ENCODE measurements around the gene C11orf87.

Gene C11orf87

GRCh38 chr11:109421981-109422869 is at the start of gene C11orf87:
C11orf87 (plus strand) TSS chr11:109422190; CDS start chr11:109423634, 1,444 bp downstream.
- Histone ChIP-seq H3K27ac (ENCODE audit: low read depth, low read length) (no peak within 1 kb of the TSS), H3K36me3 (ENCODE audit: control insufficient read depth, insufficient read depth, low read length) (no peaks in the 10 kb centered on the region), H3K9ac (ENCODE audit: low read length) (no peak within 1 kb of the TSS), H3K4me1 (ENCODE audit: control insufficient read depth, insufficient read depth, low read length) (no peaks in the 10 kb centered on the region), H3K27me3 (ENCODE audit: control insufficient read depth, insufficient read depth, low read length) (peaks cover 8% of the 10 kb centered on the region), H3K4me3 (ENCODE audit: low read length) (peak within 1 kb of the TSS; percentile 15)

- Histone ChIP-seq H3K4me3 (ENCODE audit: low read length) (no peak overlapping the region), H3K27ac (ENCODE audit: low read depth, low read length) (no peak overlapping the region), H3K9ac (ENCODE audit: low read length) (no peak overlapping the region), H3K4me1 (ENCODE audit: control insufficient read depth, insufficient read depth, low read length) (no peaks in the 10 kb centered on the region), H3K27me3 (ENCODE audit: control insufficient read depth, insufficient read depth, low read length) (no peaks in the 10 kb centered on the region), H3K36me3 (ENCODE audit: control insufficient read depth, insufficient read depth, low read length) (no peaks in the 10 kb centered on the region)
Measured at GRCh38 chr11:109374032-109374431, 48.0 kb upstream of the C11orf87 start.

DNA sequence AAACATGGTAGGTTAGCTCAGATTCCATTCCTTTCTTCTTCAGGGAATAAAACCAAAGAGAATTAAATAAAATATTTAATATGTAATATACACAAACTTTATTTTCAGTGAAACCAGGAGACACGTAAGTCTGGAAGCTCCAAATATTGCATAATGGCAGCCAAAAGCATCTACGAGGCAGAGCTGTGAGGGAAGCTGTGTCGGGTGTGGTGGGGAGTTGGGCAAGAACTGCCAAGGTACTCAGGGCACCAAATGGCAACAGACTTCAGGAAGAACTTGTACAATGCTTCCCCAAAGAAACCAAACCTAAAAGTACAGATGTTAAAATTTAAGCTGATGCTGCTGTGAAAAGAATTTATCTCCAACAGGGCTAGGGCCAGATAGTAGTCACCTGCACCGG is 47.5 kb upstream of the C11orf87 start:
- Histone ChIP-seq H3K9ac (ENCODE audit: low read length) (no peak overlapping the region), H3K4me3 (ENCODE audit: low read length) (no peak overlapping the region), H3K36me3 (ENCODE audit: control insufficient read depth, insufficient read depth, low read length) (no peaks in the 10 kb centered on the region), H3K27me3 (ENCODE audit: control insufficient read depth, insufficient read depth, low read length) (no peaks in the 10 kb centered on the region), H3K4me1 (ENCODE audit: control insufficient read depth, insufficient read depth, low read length) (no peaks in the 10 kb centered on the region), H3K27ac (ENCODE audit: low read depth, low read length) (no peak overlapping the region)

- no peaks in the 10 kb centered on the region for H3K4me1 ChIP-seq (ENCODE audit: control insufficient read depth, insufficient read depth, low read length)
- H3K27me3 ChIP-seq (ENCODE audit: control insufficient read depth, insufficient read depth, low read length), result no peaks in the 10 kb centered on the region
- H3K4me3 ChIP-seq (ENCODE audit: low read length), result no peak overlapping the region
- H3K27ac ChIP-seq (ENCODE audit: low read depth, low read length), result no peak overlapping the region
- H3K36me3 ChIP-seq (ENCODE audit: control insufficient read depth, insufficient read depth, low read length), result no peaks in the 10 kb centered on the region
- H3K9ac ChIP-seq (ENCODE audit: low read length), result no peak overlapping the region
Measured at GRCh38 chr11:109377039-109377742, 44.8 kb upstream of the C11orf87 start.

DNA sequence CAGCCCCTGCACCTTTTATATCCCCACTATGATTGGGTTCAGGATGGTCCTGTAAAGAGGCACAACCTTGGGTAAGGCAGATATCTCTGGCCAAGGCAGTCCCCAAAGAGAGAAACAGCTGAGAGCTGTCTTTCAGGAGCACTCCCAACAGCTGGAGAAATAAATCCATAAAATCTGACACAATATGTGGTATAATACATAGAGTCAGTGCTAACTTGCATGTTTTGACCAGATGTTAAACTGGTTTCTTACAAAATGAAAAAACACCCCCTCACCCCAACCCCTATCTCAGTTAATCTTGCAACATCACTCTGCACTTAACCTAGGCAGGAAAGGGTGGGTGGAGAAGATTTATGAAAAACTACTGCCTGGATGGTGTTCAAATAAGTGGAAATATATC is 44.0 kb upstream of the C11orf87 start:
- Histone ChIP-seq H3K36me3 (ENCODE audit: control insufficient read depth, insufficient read depth, low read length) (no peaks in the 10 kb centered on the region), H3K4me1 (ENCODE audit: control insufficient read depth, insufficient read depth, low read length) (no peaks in the 10 kb centered on the region), H3K27me3 (ENCODE audit: control insufficient read depth, insufficient read depth, low read length) (no peaks in the 10 kb centered on the region), H3K4me3 (ENCODE audit: low read length) (no peak overlapping the region), H3K27ac (ENCODE audit: low read depth, low read length) (no peak overlapping the region), H3K9ac (ENCODE audit: low read length) (no peak overlapping the region)

DNA sequence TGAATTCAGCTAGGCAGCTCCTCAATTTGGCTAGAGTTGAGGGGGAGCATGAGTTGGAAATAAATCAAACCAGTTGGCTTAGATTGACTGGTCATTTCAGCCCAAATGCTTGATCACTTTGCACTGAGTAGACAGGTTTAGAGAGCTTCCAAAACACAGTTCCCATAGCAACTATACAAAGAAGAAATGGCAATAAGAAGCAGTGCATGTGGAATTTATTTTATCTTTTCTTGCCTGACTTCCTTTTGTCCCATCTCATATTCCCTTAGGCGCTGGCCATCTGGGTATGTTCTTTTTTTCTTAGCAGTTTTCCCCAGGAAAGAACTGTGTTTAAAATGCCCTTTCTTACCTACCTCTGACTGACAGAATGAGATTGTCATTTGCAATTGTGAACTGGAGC is 38.7 kb upstream of the C11orf87 start:
- Histone ChIP-seq H3K4me1 (ENCODE audit: control insufficient read depth, insufficient read depth, low read length) (no peaks in the 10 kb centered on the region), H3K27me3 (ENCODE audit: control insufficient read depth, insufficient read depth, low read length) (no peaks in the 10 kb centered on the region), H3K9ac (ENCODE audit: low read length) (no peak overlapping the region), H3K4me3 (ENCODE audit: low read length) (no peak overlapping the region), H3K36me3 (ENCODE audit: control insufficient read depth, insufficient read depth, low read length) (no peaks in the 10 kb centered on the region), H3K27ac (ENCODE audit: low read depth, low read length) (no peak overlapping the region)

- no peaks in the 10 kb centered on the region for H3K4me1 ChIP-seq (ENCODE audit: control insufficient read depth, insufficient read depth, low read length)
- no peaks in the 10 kb centered on the region for H3K36me3 ChIP-seq (ENCODE audit: control insufficient read depth, insufficient read depth, low read length)
- H3K27me3 ChIP-seq (ENCODE audit: control insufficient read depth, insufficient read depth, low read length), result no peaks in the 10 kb centered on the region
- H3K4me3 ChIP-seq (ENCODE audit: low read length), result no peak overlapping the region
- no peak overlapping the region for H3K9ac ChIP-seq (ENCODE audit: low read length)
- no peak overlapping the region for H3K27ac ChIP-seq (ENCODE audit: low read depth, low read length)
Measured at GRCh38 chr11:109384873-109385272, 37.1 kb upstream of the C11orf87 start.

DNA sequence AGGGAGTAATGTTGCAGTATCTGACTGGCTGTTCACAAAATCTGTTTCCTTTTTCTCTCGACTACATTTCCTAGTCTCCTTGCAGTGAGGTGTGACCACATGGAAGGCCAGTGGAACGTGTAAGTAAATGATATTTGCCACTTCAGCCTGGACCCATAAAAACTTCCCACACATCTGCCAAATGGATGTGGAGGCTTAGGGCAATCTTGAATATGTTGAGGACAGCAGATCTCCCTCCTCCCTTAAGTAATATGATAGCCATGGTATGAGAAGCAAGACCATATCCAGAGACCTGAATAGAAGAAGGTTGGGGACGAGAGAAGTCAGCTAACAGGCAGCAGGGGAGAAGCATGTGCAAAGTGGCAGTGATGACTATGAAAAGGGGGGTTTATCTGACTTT is 33.0 kb upstream of the C11orf87 start:
- Histone ChIP-seq H3K27me3 (ENCODE audit: control insufficient read depth, insufficient read depth, low read length) (no peaks in the 10 kb centered on the region), H3K4me3 (ENCODE audit: low read length) (no peak overlapping the region), H3K27ac (ENCODE audit: low read depth, low read length) (no peak overlapping the region), H3K36me3 (ENCODE audit: control insufficient read depth, insufficient read depth, low read length) (no peaks in the 10 kb centered on the region), H3K9ac (ENCODE audit: low read length) (no peak overlapping the region), H3K4me1 (ENCODE audit: control insufficient read depth, insufficient read depth, low read length) (no peaks in the 10 kb centered on the region)

GRCh38 chr11:109390752-109391151 is 31.2 kb upstream of the C11orf87 start:
- Histone ChIP-seq H3K4me1 (ENCODE audit: control insufficient read depth, insufficient read depth, low read length) (no peaks in the 10 kb centered on the region), H3K27me3 (ENCODE audit: control insufficient read depth, insufficient read depth, low read length) (no peaks in the 10 kb centered on the region), H3K9ac (ENCODE audit: low read length) (no peak overlapping the region), H3K36me3 (ENCODE audit: control insufficient read depth, insufficient read depth, low read length) (no peaks in the 10 kb centered on the region), H3K27ac (ENCODE audit: low read depth, low read length) (no peak overlapping the region), H3K4me3 (ENCODE audit: low read length) (no peak overlapping the region)

GRCh38 chr11:109401545-109401944 is 20.4 kb upstream of the C11orf87 start:
- H3K4me1 ChIP-seq (ENCODE audit: control insufficient read depth, insufficient read depth, low read length), result no peaks in the 10 kb centered on the region
- H3K4me3 ChIP-seq (ENCODE audit: low read length), result no peak overlapping the region
- no peaks in the 10 kb centered on the region for H3K27me3 ChIP-seq (ENCODE audit: control insufficient read depth, insufficient read depth, low read length)
- no peaks in the 10 kb centered on the region for H3K36me3 ChIP-seq (ENCODE audit: control insufficient read depth, insufficient read depth, low read length)
- no peak overlapping the region for H3K27ac ChIP-seq (ENCODE audit: low read depth, low read length)
- H3K9ac ChIP-seq (ENCODE audit: low read length), result no peak overlapping the region

GRCh38 chr11:109405671-109406070 is 16.3 kb upstream of the C11orf87 start:
- H3K4me3 ChIP-seq (ENCODE audit: low read length), result no peak overlapping the region
- H3K36me3 ChIP-seq (ENCODE audit: control insufficient read depth, insufficient read depth, low read length), result no peaks in the 10 kb centered on the region
- no peak overlapping the region for H3K9ac ChIP-seq (ENCODE audit: low read length)
- no peak overlapping the region for H3K27ac ChIP-seq (ENCODE audit: low read depth, low read length)
- H3K27me3 ChIP-seq (ENCODE audit: control insufficient read depth, insufficient read depth, low read length), result no peaks in the 10 kb centered on the region
- H3K4me1 ChIP-seq (ENCODE audit: control insufficient read depth, insufficient read depth, low read length), result no peaks in the 10 kb centered on the region

DNA sequence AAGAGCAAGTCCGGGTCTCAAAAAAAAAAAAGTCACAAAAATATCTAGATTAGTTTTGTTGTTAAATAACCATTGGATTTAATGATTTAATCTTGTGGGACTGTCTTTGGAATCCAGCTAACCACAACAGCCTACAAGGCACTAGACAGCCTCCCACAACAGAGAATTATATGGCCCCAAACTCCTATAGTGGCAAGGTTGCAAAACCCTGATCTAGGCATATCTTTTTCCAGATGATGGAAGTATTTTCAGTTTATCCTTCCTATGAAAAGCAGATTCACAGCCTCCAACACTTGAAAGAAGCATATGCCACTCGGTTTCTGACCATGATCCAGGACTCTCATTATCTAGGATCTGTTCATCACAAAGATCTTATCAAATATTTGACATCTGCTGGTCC is 5.4 kb upstream of the C11orf87 start:
- no peaks in the 10 kb centered on the region for H3K4me1 ChIP-seq (ENCODE audit: control insufficient read depth, insufficient read depth, low read length)
- no peak overlapping the region for H3K9ac ChIP-seq (ENCODE audit: low read length)
- no peaks in the 10 kb centered on the region for H3K27me3 ChIP-seq (ENCODE audit: control insufficient read depth, insufficient read depth, low read length)
- no peak overlapping the region for H3K27ac ChIP-seq (ENCODE audit: low read depth, low read length)
- no peak overlapping the region for H3K4me3 ChIP-seq (ENCODE audit: low read length)
- H3K36me3 ChIP-seq (ENCODE audit: control insufficient read depth, insufficient read depth, low read length), result no peaks in the 10 kb centered on the region

Data from rectal smooth muscle tissue (tissue), 1 donor.